Measurements from ENCODE around the gene MXD1. TPM values are rescaled to one million over a fixed set of nuclear protein-coding genes. Genes with fewer than 3 reads are reported as not detected.

Gene MXD1
- polyA plus RNA-seq, 3 donors: 83.1 to 247 (median 112) TPM

- Histone ChIP-seq H4K20me1 (ENCODE audit: insufficient read depth, low read length) (peaks cover 49% of the 10 kb centered on the region), H2AFZ (ENCODE audit: insufficient read depth, low read depth, low read length, poor library complexity, severe bottlenecking) (no peak overlapping the region), H3K27ac (ENCODE audit: low read depth in 1 of 2, low read length in 2 of 2) (no peak overlapping the region), H3K9me3 (replicated peaks in 1 of 2; ENCODE audit: control insufficient read depth in 1 of 2, insufficient read depth in 1 of 2, low read length in 2 of 2) (no peaks in the 10 kb centered on the region), H3K36me3 (replicated peaks in 1 of 2; ENCODE audit: control insufficient read depth in 1 of 2, insufficient read depth in 2 of 2, low read length in 2 of 2) (peaks cover 75 to 78% of the 10 kb centered on the region in 2 donors), H3K4me1 (ENCODE audit: control insufficient read depth in 1 of 2, insufficient read depth in 2 of 2, low read length in 2 of 2) (peaks cover 35 to 44% of the 10 kb centered on the region in 2 donors), H3K9ac (ENCODE audit: insufficient read depth, low read length, poor library complexity, severe bottlenecking) (no peak overlapping the region), H3K79me2 (ENCODE audit: insufficient read depth, low read length) (peaks cover 48% of the 10 kb centered on the region), H3K4me2 (replicated peaks; ENCODE audit: extremely low read depth, low read length, poor library complexity, severe bottlenecking) (no peak overlapping the region), H3K27me3 (ENCODE audit: control insufficient read depth in 2 of 2, insufficient read depth in 2 of 2, low read length in 2 of 2) (no peaks in the 10 kb centered on the region), H3K4me3 (replicated peaks in 1 of 3; ENCODE audit: low read depth in 2 of 3, low read length in 3 of 3) (no peak overlapping the region)
- WGBS (ENCODE audit: insufficient coverage): 100% methylated on average over 1 of the region's 8 CpGs
- no peak for DNase-seq
- Mint-ChIP-seq H3K9me3 (peaks cover 0 to 2% (median 0%) of the 10 kb centered on the region in 7 donors), H3K27me3 (ENCODE audit: low read depth in 3 of 3) (no peaks in the 10 kb centered on the region), H3K4me1 (peaks cover 50% of the 10 kb centered on the region), H3K27ac (peak overlapping the region in 2 of 7 donors; percentile 46 to 63), H3K4me3 (no peak overlapping the region), H3K36me3 (peaks cover 86 to 88% of the 10 kb centered on the region in 2 donors)
- intact Hi-C loops (cut with micrococcal nuclease): no loop called here
- TF ChIP-seq CTCF (IDR thresholded peaks at IDR 0.05): no peak
Observed at GRCh38 chr2:69940691-69941090, 25.8 kb downstream of the MXD1 start.

- H4K20me1 ChIP-seq (ENCODE audit: insufficient read depth, low read length): peaks cover 25% of the 10 kb centered on the region
- H3K4me2 ChIP-seq (replicated peaks; ENCODE audit: extremely low read depth, low read length, poor library complexity, severe bottlenecking): peak overlapping the region; percentile 3
- no peak for DNase-seq
- peaks cover 0 to 2% (median 0%) of the 10 kb centered on the region in 7 donors for H3K9me3 Mint-ChIP-seq
- H3K36me3 ChIP-seq (replicated peaks in 1 of 2; ENCODE audit: control insufficient read depth in 1 of 2, insufficient read depth in 2 of 2, low read length in 2 of 2): peaks cover 51 to 53% of the 10 kb centered on the region in 2 donors
- H3K4me1 Mint-ChIP-seq: peaks cover 60% of the 10 kb centered on the region
- no peak overlapping the region for H3K9ac ChIP-seq (ENCODE audit: insufficient read depth, low read length, poor library complexity, severe bottlenecking)
- peaks cover 30% of the 10 kb centered on the region for H3K79me2 ChIP-seq (ENCODE audit: insufficient read depth, low read length)
- peaks cover 61 to 63% of the 10 kb centered on the region in 2 donors for H3K36me3 Mint-ChIP-seq
- H3K9me3 ChIP-seq (replicated peaks in 1 of 2; ENCODE audit: control insufficient read depth in 1 of 2, insufficient read depth in 1 of 2, low read length in 2 of 2): no peaks in the 10 kb centered on the region
- H3K27ac ChIP-seq (ENCODE audit: low read depth in 1 of 2, low read length in 2 of 2): peak overlapping the region; percentile 48 to 92
- H3K4me3 Mint-ChIP-seq: peak overlapping the region in 1 of 2 donors; percentile 20
- peak overlapping the region in 1 of 3 experiments; percentile 9 for H3K4me3 ChIP-seq (replicated peaks in 1 of 3; ENCODE audit: low read depth in 2 of 3, low read length in 3 of 3)
- H3K27ac Mint-ChIP-seq: peak overlapping the region; percentile 94 to 98 (median 97)
- H3K27me3 Mint-ChIP-seq (ENCODE audit: low read depth in 3 of 3): no peaks in the 10 kb centered on the region
- TF ChIP-seq CTCF (IDR thresholded peaks at IDR 0.05): no peak
- peaks cover 55% of the 10 kb centered on the region in 2 donors for H3K4me1 ChIP-seq (ENCODE audit: control insufficient read depth in 1 of 2, insufficient read depth in 2 of 2, low read length in 2 of 2)
- no peaks in the 10 kb centered on the region for H3K27me3 ChIP-seq (ENCODE audit: control insufficient read depth in 2 of 2, insufficient read depth in 2 of 2, low read length in 2 of 2)
- H2AFZ ChIP-seq (ENCODE audit: insufficient read depth, low read depth, low read length, poor library complexity, severe bottlenecking): no peak overlapping the region
- WGBS (ENCODE audit: insufficient coverage): 74% methylated on average over 6 of the region's 11 CpGs
- intact Hi-C loops (cut with micrococcal nuclease): no loop called here
Observed at GRCh38 chr2:69943000-69943842, 28.3 kb downstream of the MXD1 start.

All from CD14-positive monocyte (primary cell).